CD4-positive, alpha-beta T cell treated with Interleukin-10 for 1 hour (primary cell): ENCODE measurements around the gene SAG.
A peak's percentile ranks its signal among the peaks of the same experiment; 100 is the strongest.

Experiments
- DNase-seq: peaks from one replicate; pipeline ENCODE4 v3.0.0-alpha.2; 2020

SAG gene

GRCh38 chr2:233384015-233384414 is 76.4 kb downstream of the SAG start:
- no peak for DNase-seq

GRCh38 chr2:233384811-233385488 is 77.3 kb downstream of the SAG start:
- no peak for DNase-seq

GRCh38 chr2:233385489-233386044 is 78.0 kb downstream of the SAG start:
- DNase-seq: peak; percentile 46

- no peak for DNase-seq
Measured at GRCh38 chr2:233386382-233387041, 78.9 kb downstream of the SAG start.

- DNase-seq: no peak
Measured at GRCh38 chr2:233387225-233387624, 79.6 kb downstream of the SAG start.

GRCh38 chr2:233387667-233388528 is 80.3 kb downstream of the SAG start:
- DNase-seq: no peak

GRCh38 chr2:233389601-233390125 is 82.0 kb downstream of the SAG start:
- DNase-seq: no peak

- DNase-seq: no peak
Measured at GRCh38 chr2:233395687-233396086, 88.1 kb downstream of the SAG start.
